HG02678 (cell line): ENCODE measurements around the gene CNOT8.

Experiments
- ATAC-seq: cut with Tn5 transposase; IDR thresholded peaks from one replicate; pipeline ENCODE4 v1.9.1; 2021; ENCODE audit warnings: mild to moderate bottlenecking, moderate library complexity; ENCODE audit not compliant: unreplicated experiment

CNOT8 gene

GRCh38 chr5:154863291-154864080 lies 5.1 kb downstream of the CNOT8 start:
- no peak for ATAC-seq

GRCh38 chr5:154865466-154866184 lies 7.2 kb downstream of the CNOT8 start:
- no peak for ATAC-seq

- no peak for ATAC-seq
Observed at GRCh38 chr5:154866841-154867240, 8.4 kb downstream of the CNOT8 start.

GRCh38 chr5:154868702-154869101 lies 10.3 kb downstream of the CNOT8 start:
- ATAC-seq, result no peak

GRCh38 chr5:154871734-154872133 lies 13.3 kb downstream of the CNOT8 start:
- no peak for ATAC-seq

- no peak for ATAC-seq
Observed at GRCh38 chr5:154873791-154874331, 15.4 kb downstream of the CNOT8 start.

GRCh38 chr5:154878642-154879335 lies 20.4 kb downstream of the CNOT8 start:
- ATAC-seq, result no peak

GRCh38 chr5:154881986-154882385 lies 23.6 kb downstream of the CNOT8 start:
- no peak for ATAC-seq

- ATAC-seq, result no peak
Observed at GRCh38 chr5:154884424-154884823, 26.0 kb downstream of the CNOT8 start.

- no peak for ATAC-seq
Observed at GRCh38 chr5:154885439-154885838, 27.0 kb downstream of the CNOT8 start.

- ATAC-seq, result no peak
Observed at GRCh38 chr5:154892369-154892771, 33.9 kb downstream of the CNOT8 start.

- ATAC-seq, result no peak
Observed at GRCh38 chr5:154893381-154893780, 35.0 kb downstream of the CNOT8 start.

GRCh38 chr5:154895606-154896561 lies 37.5 kb downstream of the CNOT8 start:
- no peak for ATAC-seq

GRCh38 chr5:154896562-154897165 lies 38.2 kb downstream of the CNOT8 start:
- ATAC-seq, result no peak

- no peak for ATAC-seq
Observed at GRCh38 chr5:154898210-154898609, 39.8 kb downstream of the CNOT8 start.

GRCh38 chr5:154899151-154899816 lies 40.9 kb downstream of the CNOT8 start:
- ATAC-seq, result no peak

- ATAC-seq, result no peak
Observed at GRCh38 chr5:154900066-154900465, 41.6 kb downstream of the CNOT8 start.

- ATAC-seq, result no peak
Observed at GRCh38 chr5:154901276-154901675, 42.8 kb downstream of the CNOT8 start.

- no peak for ATAC-seq
Observed at GRCh38 chr5:154901913-154902312, 43.5 kb downstream of the CNOT8 start.
